Measurements from ENCODE around the gene ARHGAP33.
"Not testable (repeated sequence)": the region's sequence is repeated elsewhere in the genome, so short reads cannot be mapped to it uniquely, and the experiment has no call there.

Gene ARHGAP33

GRCh38 chr19:35792888-35793287 is 17.5 kb downstream of the ARHGAP33 start:
- no peak for DNase-seq (ENCODE audit: low read depth in 2 of 3, low spot score in 2 of 3)

- DNase-seq (ENCODE audit: low read depth in 2 of 3, low spot score in 2 of 3) = no peak
Measured at GRCh38 chr19:35793381-35794165, 18.2 kb downstream of the ARHGAP33 start.

GRCh38 chr19:35795564-35795963 is 20.2 kb downstream of the ARHGAP33 start:
- DNase-seq (ENCODE audit: low read depth in 2 of 3, low spot score in 2 of 3) = not testable (repeated sequence)

GRCh38 chr19:35796645-35797542 is 21.5 kb downstream of the ARHGAP33 start:
- no peak for DNase-seq (ENCODE audit: low read depth in 2 of 3, low spot score in 2 of 3)

GRCh38 chr19:35797663-35798062 is 22.3 kb downstream of the ARHGAP33 start:
- no peak for DNase-seq (ENCODE audit: low read depth in 2 of 3, low spot score in 2 of 3)

GRCh38 chr19:35801828-35802227 is 26.5 kb downstream of the ARHGAP33 start:
- no peak for DNase-seq (ENCODE audit: low read depth in 2 of 3, low spot score in 2 of 3)

GRCh38 chr19:35805526-35806102 is 30.2 kb downstream of the ARHGAP33 start:
- no peak for DNase-seq (ENCODE audit: low read depth in 2 of 3, low spot score in 2 of 3)

GRCh38 chr19:35806597-35806996 is 31.2 kb downstream of the ARHGAP33 start:
- DNase-seq (ENCODE audit: low read depth in 2 of 3, low spot score in 2 of 3) = no peak

- DNase-seq (ENCODE audit: low read depth in 2 of 3, low spot score in 2 of 3) = no peak
Measured at GRCh38 chr19:35807633-35808032, 32.3 kb downstream of the ARHGAP33 start.

GRCh38 chr19:35811317-35812219 is 36.2 kb downstream of the ARHGAP33 start:
- no peak for DNase-seq (ENCODE audit: low read depth in 2 of 3, low spot score in 2 of 3)

- DNase-seq (ENCODE audit: low read depth in 2 of 3, low spot score in 2 of 3) = no peak
Measured at GRCh38 chr19:35812220-35813042, 37.1 kb downstream of the ARHGAP33 start, which contains the start of gene PRODH2. Gene PRODH2 (minus strand): TSS chr19:35812845. CDS start chr19:35812805, 40 bp downstream.

GRCh38 chr19:35813043-35813890 is 37.9 kb downstream of the ARHGAP33 start:
- no peak for DNase-seq (ENCODE audit: low read depth in 2 of 3, low spot score in 2 of 3)

GRCh38 chr19:35816262-35816661 is 40.9 kb downstream of the ARHGAP33 start:
- no peak for DNase-seq (ENCODE audit: low read depth in 2 of 3, low spot score in 2 of 3)

GRCh38 chr19:35816846-35817245 is 41.5 kb downstream of the ARHGAP33 start:
- DNase-seq (ENCODE audit: low read depth in 2 of 3, low spot score in 2 of 3) = no peak

GRCh38 chr19:35818445-35818844 is 43.1 kb downstream of the ARHGAP33 start:
- no peak for DNase-seq (ENCODE audit: low read depth in 2 of 3, low spot score in 2 of 3)

- no peak for DNase-seq (ENCODE audit: low read depth in 2 of 3, low spot score in 2 of 3)
Measured at GRCh38 chr19:35822579-35822978, 47.2 kb downstream of the ARHGAP33 start.

- no peak for DNase-seq (ENCODE audit: low read depth in 2 of 3, low spot score in 2 of 3)
Measured at GRCh38 chr19:35824150-35824549, 48.8 kb downstream of the ARHGAP33 start.

GRCh38 chr19:35828692-35829301 is 53.4 kb downstream of the ARHGAP33 start:
- peak in 2 of 3 experiments; percentile 14 to 28 for DNase-seq (ENCODE audit: low read depth in 2 of 3, low spot score in 2 of 3)
